ENCODE results near the gene PTPRR.

Gene PTPRR

DNA sequence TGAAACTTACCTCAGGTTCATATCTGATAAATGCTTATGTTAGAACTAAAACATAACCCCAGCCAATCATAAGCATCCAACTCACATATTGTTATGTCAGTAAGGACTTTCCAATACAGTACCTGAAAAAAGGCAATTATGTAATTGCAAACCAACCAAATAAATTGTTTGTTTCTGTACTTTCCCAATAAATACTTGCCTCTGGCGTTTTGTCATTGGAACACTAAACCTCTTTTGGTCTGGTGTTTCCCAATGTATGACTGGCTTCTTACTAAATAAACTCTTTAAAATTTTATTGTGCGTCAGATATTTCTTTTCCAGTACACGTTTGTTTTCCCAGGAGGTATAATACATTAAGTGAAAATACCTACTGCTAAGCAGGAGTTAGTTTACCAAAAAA, 276.6 kb downstream of the PTPRR start:
- no peak for TF ChIP-seq NFIC (IDR thresholded peaks at IDR 0.05)
- TF ChIP-seq, protein P1, sequence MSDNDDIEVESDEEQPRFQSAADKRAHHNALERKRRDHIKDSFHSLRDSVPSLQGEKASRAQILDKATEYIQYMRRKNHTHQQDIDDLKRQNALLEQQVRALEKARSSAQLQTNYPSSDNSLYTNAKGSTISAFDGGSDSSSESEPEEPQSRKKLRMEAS (IDR thresholded peaks at IDR 0.05) = no peak
- TF ChIP-seq TAF1 (IDR thresholded peaks at IDR 0.05; ENCODE audit: low read depth) = no peak
- TF ChIP-seq ZBTB7A (IDR thresholded peaks at IDR 0.05; ENCODE audit: low read depth) = no peak
- no peak for TF ChIP-seq RAD21 (IDR thresholded peaks at IDR 0.05; ENCODE audit: low read depth)
- TF ChIP-seq, protein P2, sequence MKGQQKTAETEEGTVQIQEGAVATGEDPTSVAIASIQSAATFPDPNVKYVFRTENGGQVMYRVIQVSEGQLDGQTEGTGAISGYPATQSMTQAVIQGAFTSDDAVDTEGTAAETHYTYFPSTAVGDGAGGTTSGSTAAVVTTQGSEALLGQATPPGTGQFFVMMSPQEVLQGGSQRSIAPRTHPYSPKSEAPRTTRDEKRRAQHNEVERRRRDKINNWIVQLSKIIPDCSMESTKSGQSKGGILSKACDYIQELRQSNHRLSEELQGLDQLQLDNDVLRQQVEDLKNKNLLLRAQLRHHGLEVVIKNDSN (IDR thresholded peaks at IDR 0.05) = no peak
- TF ChIP-seq CEBPB (IDR thresholded peaks at IDR 0.05) = no peak
- no peak for TF ChIP-seq YY1 (IDR thresholded peaks at IDR 0.05; ENCODE audit: low read depth)
- no peak for TF ChIP-seq EP300 (IDR thresholded peaks at IDR 0.05; ENCODE audit: borderline replicate concordance)
- TF ChIP-seq EGR1 (IDR thresholded peaks at IDR 0.05) = no peak

DNA sequence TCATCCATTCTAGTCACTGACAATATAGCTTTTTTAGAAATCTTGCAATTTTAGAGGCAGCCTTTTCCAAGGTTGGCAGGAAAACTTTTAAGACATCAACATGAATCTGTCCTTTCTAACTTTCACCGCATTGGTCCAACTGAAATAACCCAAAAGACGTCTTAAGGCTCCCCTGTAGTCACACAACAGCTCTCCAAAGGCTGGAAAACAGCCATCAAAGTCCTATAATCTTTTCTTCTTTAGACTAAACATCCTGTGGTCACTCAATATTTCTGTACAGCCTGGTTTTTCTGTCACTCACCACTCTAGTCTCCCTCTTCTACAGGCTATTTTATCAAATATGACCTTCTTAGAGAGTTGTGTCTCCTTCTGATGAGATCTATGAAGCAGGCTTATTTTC, 278.8 kb downstream of the PTPRR start:
- TF ChIP-seq, protein P2 (IDR thresholded peaks at IDR 0.05) = no peak
- TF ChIP-seq CEBPB (IDR thresholded peaks at IDR 0.05) = no peak
- TF ChIP-seq, protein P1 (IDR thresholded peaks at IDR 0.05) = no peak

DNA sequence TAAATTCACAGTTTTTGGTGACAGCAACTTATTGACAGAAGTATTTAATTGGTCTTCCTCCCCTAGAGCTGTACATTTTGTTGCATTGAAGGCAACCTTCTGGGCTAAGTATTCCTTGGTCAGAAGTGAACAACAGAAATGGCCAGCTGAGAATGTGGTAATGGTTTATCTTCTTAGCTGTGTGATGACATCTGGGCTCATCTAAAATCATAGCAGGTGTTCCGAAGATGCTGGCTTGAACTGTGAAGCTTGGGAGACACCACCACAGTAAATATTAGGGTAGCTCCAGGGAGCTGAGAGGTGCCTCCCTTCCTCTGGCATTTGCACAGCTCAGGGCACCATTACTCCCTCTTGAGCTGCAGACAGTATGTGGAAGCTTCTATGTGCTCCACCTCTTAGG, 279.6 kb downstream of the PTPRR start:
- no peak for TF ChIP-seq YY1 (IDR thresholded peaks at IDR 0.05; ENCODE audit: low read depth)
- TF ChIP-seq TEAD4 (IDR thresholded peaks at IDR 0.05) = no peak
- TF ChIP-seq EP300 (IDR thresholded peaks at IDR 0.05; ENCODE audit: borderline replicate concordance) = no peak
- TF ChIP-seq, protein P2 (IDR thresholded peaks at IDR 0.05) = no peak
- no peak for TF ChIP-seq ZBTB7A (IDR thresholded peaks at IDR 0.05; ENCODE audit: low read depth)
- TF ChIP-seq EGR1 (IDR thresholded peaks at IDR 0.05) = no peak
- TF ChIP-seq FOXM1 (IDR thresholded peaks at IDR 0.05; ENCODE audit: borderline replicate concordance, low read depth) = no peak

DNA sequence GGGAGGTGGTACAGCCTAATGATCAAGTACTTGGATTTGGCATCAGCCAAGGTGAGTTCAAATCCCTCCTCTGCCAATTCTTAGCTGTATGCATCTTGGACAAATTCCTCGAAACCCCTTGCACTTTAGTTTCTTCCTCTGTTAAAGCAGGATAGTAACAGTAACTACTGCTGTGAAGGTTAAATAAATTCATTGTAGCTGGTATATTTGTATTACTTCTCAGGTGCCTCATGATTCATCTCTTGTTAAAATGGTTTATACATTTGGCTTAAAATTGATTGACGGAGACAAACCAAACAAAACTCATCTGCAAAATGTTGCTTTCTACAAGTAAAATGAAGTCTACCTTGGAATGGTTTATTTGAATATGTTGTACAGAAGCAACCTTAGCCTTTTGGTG, 281.0 kb downstream of the PTPRR start:
- TF ChIP-seq, protein P3, sequence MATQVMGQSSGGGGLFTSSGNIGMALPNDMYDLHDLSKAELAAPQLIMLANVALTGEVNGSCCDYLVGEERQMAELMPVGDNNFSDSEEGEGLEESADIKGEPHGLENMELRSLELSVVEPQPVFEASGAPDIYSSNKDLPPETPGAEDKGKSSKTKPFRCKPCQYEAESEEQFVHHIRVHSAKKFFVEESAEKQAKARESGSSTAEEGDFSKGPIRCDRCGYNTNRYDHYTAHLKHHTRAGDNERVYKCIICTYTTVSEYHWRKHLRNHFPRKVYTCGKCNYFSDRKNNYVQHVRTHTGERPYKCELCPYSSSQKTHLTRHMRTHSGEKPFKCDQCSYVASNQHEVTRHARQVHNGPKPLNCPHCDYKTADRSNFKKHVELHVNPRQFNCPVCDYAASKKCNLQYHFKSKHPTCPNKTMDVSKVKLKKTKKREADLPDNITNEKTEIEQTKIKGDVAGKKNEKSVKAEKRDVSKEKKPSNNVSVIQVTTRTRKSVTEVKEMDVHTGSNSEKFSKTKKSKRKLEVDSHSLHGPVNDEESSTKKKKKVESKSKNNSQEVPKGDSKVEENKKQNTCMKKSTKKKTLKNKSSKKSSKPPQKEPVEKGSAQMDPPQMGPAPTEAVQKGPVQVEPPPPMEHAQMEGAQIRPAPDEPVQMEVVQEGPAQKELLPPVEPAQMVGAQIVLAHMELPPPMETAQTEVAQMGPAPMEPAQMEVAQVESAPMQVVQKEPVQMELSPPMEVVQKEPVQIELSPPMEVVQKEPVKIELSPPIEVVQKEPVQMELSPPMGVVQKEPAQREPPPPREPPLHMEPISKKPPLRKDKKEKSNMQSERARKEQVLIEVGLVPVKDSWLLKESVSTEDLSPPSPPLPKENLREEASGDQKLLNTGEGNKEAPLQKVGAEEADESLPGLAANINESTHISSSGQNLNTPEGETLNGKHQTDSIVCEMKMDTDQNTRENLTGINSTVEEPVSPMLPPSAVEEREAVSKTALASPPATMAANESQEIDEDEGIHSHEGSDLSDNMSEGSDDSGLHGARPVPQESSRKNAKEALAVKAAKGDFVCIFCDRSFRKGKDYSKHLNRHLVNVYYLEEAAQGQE (IDR thresholded peaks at IDR 0.05; ENCODE audit: low read depth) = no peak
- TF ChIP-seq NFIC (IDR thresholded peaks at IDR 0.05) (no peak), RAD21 (IDR thresholded peaks at IDR 0.05; ENCODE audit: low read depth) (no peak), FOXM1 (IDR thresholded peaks at IDR 0.05; ENCODE audit: borderline replicate concordance, low read depth) (no peak), CREB1 (IDR thresholded peaks at IDR 0.05; ENCODE audit: low read depth) (no peak), YY1 (IDR thresholded peaks at IDR 0.05; ENCODE audit: low read depth) (no peak), TEAD4 (IDR thresholded peaks at IDR 0.05) (no peak), CEBPB (IDR thresholded peaks at IDR 0.05) (no peak), TCF12 (IDR thresholded peaks at IDR 0.05; ENCODE audit: low read depth) (no peak), ZBTB7A (IDR thresholded peaks at IDR 0.05; ENCODE audit: low read depth) (no peak)
- TF ChIP-seq, protein P1 (IDR thresholded peaks at IDR 0.05) = no peak

DNA sequence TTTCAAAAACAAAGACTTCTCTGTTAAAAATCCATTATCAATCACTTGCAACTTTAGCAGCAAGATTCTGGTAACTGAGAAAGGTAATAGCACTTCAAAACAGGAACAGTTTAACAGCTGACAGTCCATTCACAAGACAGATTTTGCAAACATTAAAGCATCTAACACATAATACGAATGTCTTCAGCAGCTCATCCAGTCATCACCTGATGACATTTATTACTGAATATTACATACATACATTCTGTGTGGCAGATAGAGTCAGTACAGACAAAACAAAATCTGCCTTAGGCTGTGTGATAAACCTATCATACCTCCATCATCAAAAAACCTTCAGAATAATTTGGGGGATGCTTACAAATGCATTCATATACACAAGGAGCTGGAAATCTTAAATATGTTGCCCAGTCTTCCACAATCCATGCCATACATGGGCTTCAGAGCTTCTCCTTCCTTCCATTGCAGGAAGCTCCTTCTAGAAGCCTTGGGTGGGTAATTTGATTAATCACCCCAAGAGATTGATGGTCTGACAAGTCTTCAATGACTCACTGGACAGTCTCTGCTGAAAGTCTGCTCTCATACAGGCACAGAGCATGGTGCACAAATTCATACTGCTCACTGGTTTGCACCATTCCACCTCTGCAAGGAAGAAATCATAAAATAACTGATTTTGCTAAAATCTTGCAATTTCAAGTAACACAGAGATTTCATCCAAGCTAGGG, 281.7 kb downstream of the PTPRR start:
- TF ChIP-seq RAD21 (IDR thresholded peaks at IDR 0.05; ENCODE audit: low read depth) (no peak), CREB1 (IDR thresholded peaks at IDR 0.05; ENCODE audit: low read depth) (no peak), TCF12 (IDR thresholded peaks at IDR 0.05; ENCODE audit: low read depth) (no peak), TAF1 (IDR thresholded peaks at IDR 0.05; ENCODE audit: low read depth) (no peak), CEBPB (IDR thresholded peaks at IDR 0.05) (no peak), FOXM1 (IDR thresholded peaks at IDR 0.05; ENCODE audit: borderline replicate concordance, low read depth) (no peak), NFIC (IDR thresholded peaks at IDR 0.05) (no peak), ZBTB7A (IDR thresholded peaks at IDR 0.05; ENCODE audit: low read depth) (no peak), EP300 (IDR thresholded peaks at IDR 0.05; ENCODE audit: borderline replicate concordance) (no peak), YY1 (IDR thresholded peaks at IDR 0.05; ENCODE audit: low read depth) (no peak), TEAD4 (IDR thresholded peaks at IDR 0.05) (no peak), EGR1 (IDR thresholded peaks at IDR 0.05) (no peak)
- TF ChIP-seq, protein P1 (IDR thresholded peaks at IDR 0.05) = no peak
- TF ChIP-seq, protein P3 (IDR thresholded peaks at IDR 0.05; ENCODE audit: low read depth) = no peak
- TF ChIP-seq, protein P2 (IDR thresholded peaks at IDR 0.05) = no peak

Measured in Ishikawa (cell line).